K562 (cell line): ENCODE data around the gene LRP1B. TPM values are rescaled to one million over a fixed set of nuclear protein-coding genes. Genes with fewer than 3 reads are reported as not detected.

Source experiments
- ATAC-seq: fragments of 200-7000 bp; cut with Tn5 transposase; 3 replicates; pipeline ENCODE4 v1.9.1; 2020; ENCODE audit warnings: moderate library complexity
- BruUV-seq: library from RNA; stranded (reverse); fragments of 400-500 nt; replicated peaks from 2 replicates; lab custom pipeline; 2021; lab: Mats Ljungman, UMichigan
- CTCF ChIA-PET: fragments of 300-600 bp; formaldehyde crosslinking; extraction: SDS; loops from one replicate; lab custom pipeline; 2021; ENCODE audit warnings: low intra/inter-chr PET ratio; lab: Yijun Ruan, JAX
- POLR2A ChIA-PET: fragments of 300-600, 350-650 bp; sonication (Branson Sonifier 250); formaldehyde crosslinking; extraction: SDS; loops from one replicate; lab custom pipeline; 2021; ENCODE audit warnings: antibody characterized with exemption, inconsistent platforms; lab: Yijun Ruan, JAX
- DNase-seq, 4 experiments: peaks; one replicate each; pipeline versions ENCODE4 v3.0.0 to v3.0.0-alpha.2; 2011 to 2018; ENCODE audit warnings: low spot score in 3 of 4, mixed read lengths in 3 of 4; ENCODE audit errors: extremely low read depth in 1 of 4
- FAIRE-seq: peaks from 2 replicates; lab custom pipeline; 2011; peaks lifted over from hg19 to GRCh38; lab: Jason Lieb, UNC
- H2AFZ ChIP-seq: 2 replicates; pipeline ENCODE4 v1.6.0; 2011; ENCODE audit warnings: low read depth, low read length, control low read depth, inconsistent platforms
- H3K27ac ChIP-seq: fragments of 200-600 bp; 3 replicates; pipeline ENCODE4 v1.8.0; 2011; ENCODE audit warnings: low read depth, mild to moderate bottlenecking, control low read depth, inconsistent platforms, low read length, moderate library complexity, mixed read lengths; ENCODE audit errors: extremely low read depth
- H3K27me3 ChIP-seq, 2 experiments: fragments of 300-600 bp in 1 of 2; 2 replicates in 1 of 2; 3 replicates in 1 of 2; pipeline versions ENCODE4 v1.6.0 to v1.8.0; 2011; ENCODE audit warnings: inconsistent platforms in 2 of 2, low read length in 2 of 2, mild to moderate bottlenecking in 1 of 2, mixed read lengths in 1 of 2, moderate library complexity in 1 of 2; ENCODE audit not compliant: control insufficient read depth in 2 of 2, insufficient read depth in 2 of 2
- H3K36me3 ChIP-seq: fragments of 300-600 bp; 3 replicates; pipeline ENCODE4 v1.8.0; 2011; ENCODE audit warnings: mild to moderate bottlenecking, low read length, inconsistent platforms; ENCODE audit not compliant: control insufficient read depth, insufficient read depth
- H3K4me1 ChIP-seq, 2 experiments: fragments of 200-600 bp in 1 of 2; replicated peaks in 1 of 2; 2 replicates in 1 of 2; 3 replicates in 1 of 2; pipeline versions ENCODE4 v1.5.1 to v1.8.0; 2011; ENCODE audit warnings: inconsistent platforms in 2 of 2, low read length in 2 of 2, mild to moderate bottlenecking in 1 of 2, mixed read lengths in 1 of 2, moderate library complexity in 1 of 2; ENCODE audit not compliant: control insufficient read depth in 2 of 2, insufficient read depth in 2 of 2
- H3K4me2 ChIP-seq: 2 replicates; pipeline ENCODE4 v1.6.1; 2011; ENCODE audit warnings: low read length, control low read depth, inconsistent platforms, mixed read lengths; ENCODE audit not compliant: insufficient read depth
- H3K4me3 ChIP-seq: fragments of 200-600 bp; sonication (generic), shearing (Covaris generic); 2 replicates; pipeline ENCODE4 v1.5.1; 2016; ENCODE audit warnings: control low read depth, inconsistent platforms
- H3K79me2 ChIP-seq: fragments of 200-600 bp; 3 replicates; pipeline ENCODE4 v1.8.0; 2011; ENCODE audit warnings: low read length, inconsistent platforms; ENCODE audit not compliant: control insufficient read depth, insufficient read depth
- H3K9ac ChIP-seq, 2 experiments: 2 replicates each; pipeline versions ENCODE4 v1.6.0 to v1.6.1; 2011; ENCODE audit warnings: low read depth in 2 of 2, low read length in 2 of 2, control low read depth in 1 of 2, inconsistent platforms in 1 of 2, mild to moderate bottlenecking in 1 of 2, mixed read lengths in 1 of 2; ENCODE audit not compliant: insufficient read depth in 1 of 2
- H3K9me1 ChIP-seq: one replicate; pipeline ENCODE4 v1.6.0; 2011; ENCODE audit warnings: inconsistent platforms, mild to moderate bottlenecking, low read length, moderate library complexity; ENCODE audit not compliant: control insufficient read depth, insufficient read depth
- H3K9me3 ChIP-seq: replicated peaks from 2 replicates; pipeline ENCODE4 v1.5.1; 2011; ENCODE audit warnings: low read depth, low read length, inconsistent platforms; ENCODE audit not compliant: control insufficient read depth, insufficient read depth
- H4K20me1 ChIP-seq: replicated peaks from 2 replicates; pipeline ENCODE4 v1.6.1; 2011; ENCODE audit warnings: low read length, inconsistent platforms, mixed read lengths; ENCODE audit not compliant: control insufficient read depth, insufficient read depth
- CTBP1 ChIP-seq: fragments of 450-650 bp; IDR thresholded peaks from 2 replicates; pipeline ENCODE4 v1.6.1; 2016; ENCODE audit warnings: borderline replicate concordance
- KAT2B ChIP-seq: IDR thresholded peaks from one replicate; pipeline ENCODE4 v1.6.1; 2012; ENCODE audit warnings: low read depth, mild to moderate bottlenecking, control low read depth, inconsistent platforms, low read length, moderate library complexity
- PML ChIP-seq: IDR thresholded peaks from 2 replicates; pipeline ENCODE4 v1.6.1; 2012; ENCODE audit warnings: low read length, inconsistent platforms
- SNRNP70 ChIP-seq: fragments of 200-400 bp; formaldehyde crosslinking; optimal IDR thresholded peaks from 2 replicates; pipeline ENCODE3; 2017; ENCODE audit warnings: low read depth, low read length
- ZEB2 ChIP-seq: fragments of 450-650 bp; IDR thresholded peaks from 2 replicates; pipeline ENCODE4 v1.6.1; 2016
- ZNF121 ChIP-seq: sonication (generic); formaldehyde crosslinking; conservative IDR thresholded peaks from 2 replicates; pipeline ENCODE4 v1.8.0; 2022; ENCODE audit warnings: missing genetic modification reagents
- WGBS: fragments of 100-300 bp; shearing (Covaris generic); methylation state at CpG from one replicate; pipeline ENCODE4 v1.1.6; 2016; ENCODE audit warnings: low coverage, mixed read lengths; ENCODE audit not compliant: insufficient coverage; ENCODE audit errors: missing lambda C conversion rate; 5-methylcytosine and 5-hydroxymethylcytosine counted together
- in situ Hi-C: fragments of 300-500 bp; cut with MboI; formaldehyde crosslinking; loops from 4 replicates; pipeline ENCODE4 v1.15.0; 2018; ENCODE audit warnings: inconsistent platforms, mixed read lengths
- intact Hi-C: fragments of 100-400 bp; cut with micrococcal nuclease; formaldehyde crosslinking; loops from 2 replicates; pipeline ENCODE4 v1.14.2; 2022
- polyA plus RNA-seq, 8 experiments: library from polyadenylated mRNA; depleted of rRNA in 4 of 8; stranded (reverse) in 5 of 8; unstranded in 3 of 8; fragments of >200 nt; fragmentation: Nextera tagmentation in 2 of 8; fragmentation: Illumina TruSeq in 1 of 8; extraction: Ambion mirVana in 2 of 8; extraction: Trizol in 1 of 8; gene quantifications; 2 replicates each; pipeline versions ENCODE4 v1.2.1 to v1.2.3, GENCODE V29; 2011 to 2014; ENCODE audit warnings: inconsistent platforms in 1 of 8, missing spikeins in 1 of 8
- total RNA-seq, 7 experiments: library from RNA; depleted of rRNA in 6 of 7; stranded (reverse); fragments of >200 nt in 6 of 7; fragmentation: Illumina TruSeq in 2 of 7; extraction: Trizol in 2 of 7; gene quantifications; 2 replicates each; pipeline versions ENCODE4 v1.2.1 to v1.2.3, GENCODE V29; 2011 to 2021; ENCODE audit warnings: low replicate concordance in 1 of 7
- TF ChIP-seq, protein P1 (sequence below): fragments of 450-650 bp; IDR thresholded peaks from 2 replicates; pipeline ENCODE4 v1.6.1; 2017; ENCODE audit warnings: antibody characterized with exemption, mild to moderate bottlenecking
- TF ChIP-seq, protein P2 (sequence below), 2 experiments: IDR thresholded peaks; 2 replicates each; pipeline ENCODE4 v1.6.1; 2011; ENCODE audit warnings: borderline replicate concordance in 1 of 2, control low read depth in 1 of 2, low read depth in 1 of 2, low read length in 1 of 2, mild to moderate bottlenecking in 1 of 2, mixed read lengths in 1 of 2, moderate library complexity in 1 of 2; ENCODE audit not compliant: insufficient read depth in 1 of 2, insufficient read length in 1 of 2, poor library complexity in 1 of 2, severe bottlenecking in 1 of 2; ENCODE audit errors: extremely low read depth in 1 of 2

Gene LRP1B
- total and polyA plus RNA-seq, 9 of the 15 experiments (the other 6 are each of a cell fraction or from before 2014, with no cell fraction given): not detected

DNA sequence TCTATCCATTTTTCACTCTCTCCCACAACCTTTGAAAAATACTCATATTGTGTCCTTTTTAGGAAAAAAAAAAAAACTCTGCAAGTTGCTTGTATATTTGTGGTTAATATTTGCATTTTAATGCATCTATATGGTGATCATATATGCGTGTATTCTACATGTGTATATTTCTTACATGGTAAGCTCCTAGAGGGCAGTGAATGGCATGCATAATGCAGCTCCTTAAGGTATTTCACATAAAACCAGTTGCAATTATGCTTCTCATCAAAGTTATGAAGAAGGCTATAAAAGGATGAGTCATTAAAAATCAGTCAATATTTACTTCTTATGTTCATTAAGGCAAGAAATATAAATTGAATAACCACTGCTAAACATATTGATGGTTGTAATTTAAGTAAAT is 100.8 kb downstream of the LRP1B start (continued):
- TF ChIP-seq, protein P1, sequence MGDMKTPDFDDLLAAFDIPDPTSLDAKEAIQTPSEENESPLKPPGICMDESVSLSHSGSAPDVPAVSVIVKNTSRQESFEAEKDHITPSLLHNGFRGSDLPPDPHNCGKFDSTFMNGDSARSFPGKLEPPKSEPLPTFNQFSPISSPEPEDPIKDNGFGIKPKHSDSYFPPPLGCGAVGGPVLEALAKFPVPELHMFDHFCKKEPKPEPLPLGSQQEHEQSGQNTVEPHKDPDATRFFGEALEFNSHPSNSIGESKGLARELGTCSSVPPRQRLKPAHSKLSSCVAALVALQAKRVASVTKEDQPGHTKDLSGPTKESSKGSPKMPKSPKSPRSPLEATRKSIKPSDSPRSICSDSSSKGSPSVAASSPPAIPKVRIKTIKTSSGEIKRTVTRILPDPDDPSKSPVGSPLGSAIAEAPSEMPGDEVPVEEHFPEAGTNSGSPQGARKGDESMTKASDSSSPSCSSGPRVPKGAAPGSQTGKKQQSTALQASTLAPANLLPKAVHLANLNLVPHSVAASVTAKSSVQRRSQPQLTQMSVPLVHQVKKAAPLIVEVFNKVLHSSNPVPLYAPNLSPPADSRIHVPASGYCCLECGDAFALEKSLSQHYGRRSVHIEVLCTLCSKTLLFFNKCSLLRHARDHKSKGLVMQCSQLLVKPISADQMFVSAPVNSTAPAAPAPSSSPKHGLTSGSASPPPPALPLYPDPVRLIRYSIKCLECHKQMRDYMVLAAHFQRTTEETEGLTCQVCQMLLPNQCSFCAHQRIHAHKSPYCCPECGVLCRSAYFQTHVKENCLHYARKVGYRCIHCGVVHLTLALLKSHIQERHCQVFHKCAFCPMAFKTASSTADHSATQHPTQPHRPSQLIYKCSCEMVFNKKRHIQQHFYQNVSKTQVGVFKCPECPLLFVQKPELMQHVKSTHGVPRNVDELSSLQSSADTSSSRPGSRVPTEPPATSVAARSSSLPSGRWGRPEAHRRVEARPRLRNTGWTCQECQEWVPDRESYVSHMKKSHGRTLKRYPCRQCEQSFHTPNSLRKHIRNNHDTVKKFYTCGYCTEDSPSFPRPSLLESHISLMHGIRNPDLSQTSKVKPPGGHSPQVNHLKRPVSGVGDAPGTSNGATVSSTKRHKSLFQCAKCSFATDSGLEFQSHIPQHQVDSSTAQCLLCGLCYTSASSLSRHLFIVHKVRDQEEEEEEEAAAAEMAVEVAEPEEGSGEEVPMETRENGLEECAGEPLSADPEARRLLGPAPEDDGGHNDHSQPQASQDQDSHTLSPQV: no peak
- TF ChIP-seq ZNF121 (CRISPR knock-in tag) (no peak), ZEB2 (no peak), KAT2B (no peak)

DNA sequence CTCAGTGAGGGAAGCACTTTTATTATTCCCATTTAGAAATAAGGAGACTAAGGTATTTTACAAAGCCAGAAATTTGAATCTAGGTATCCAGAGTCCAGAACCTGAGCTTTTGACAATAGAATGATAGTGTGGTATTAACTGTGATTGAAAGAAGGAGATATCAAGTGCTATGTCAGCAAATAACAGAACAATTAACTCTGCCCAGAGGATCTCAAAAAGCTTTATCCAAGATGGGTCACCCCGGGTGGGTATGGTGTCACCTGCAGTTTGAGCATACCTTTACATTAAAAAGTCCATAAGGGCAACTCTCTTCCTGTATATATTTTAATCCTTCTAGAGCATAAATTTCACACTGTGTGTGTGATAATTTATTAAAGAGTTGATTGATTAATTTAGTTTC is 105.4 kb downstream of the LRP1B start:
- BruUV-seq: no TSS peak
- no peaks in the 10 kb centered on the region for H3K27me3 ChIP-seq
- no peaks in the 10 kb centered on the region for H3K79me2 ChIP-seq
- no peak overlapping the region for H3K4me3 ChIP-seq
- no peak for ATAC-seq
- no peak for TF ChIP-seq PML
- TF ChIP-seq, protein P2, sequence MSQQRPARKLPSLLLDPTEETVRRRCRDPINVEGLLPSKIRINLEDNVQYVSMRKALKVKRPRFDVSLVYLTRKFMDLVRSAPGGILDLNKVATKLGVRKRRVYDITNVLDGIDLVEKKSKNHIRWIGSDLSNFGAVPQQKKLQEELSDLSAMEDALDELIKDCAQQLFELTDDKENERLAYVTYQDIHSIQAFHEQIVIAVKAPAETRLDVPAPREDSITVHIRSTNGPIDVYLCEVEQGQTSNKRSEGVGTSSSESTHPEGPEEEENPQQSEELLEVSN (IDR thresholded peaks at IDR 0.05; ENCODE audit: borderline replicate concordance in 1 of 2, extremely low read depth in 1 of 2, insufficient read depth in 1 of 2, insufficient read length in 1 of 2, low read depth in 1 of 2, low read length in 1 of 2, poor library complexity in 1 of 2, severe bottlenecking in 1 of 2): no peak
- TF ChIP-seq CTBP1: no peak
- TF ChIP-seq SNRNP70: no peak
- TF ChIP-seq, all 486 proteins: peak for 0
- ChIA-PET CTCF (no interaction called here), POLR2A (interaction anchor here (0.6 kb wide), 2 partner anchors 40 to 69 kb away, joined by 3 read pairs; no protein-coding TSS in a partner anchor)
- H3K4me1 ChIP-seq: no peaks in the 10 kb centered on the region
- in situ Hi-C loops (no loop called here), intact Hi-C loops (no loop called here)
- no peak overlapping the region for H2AFZ ChIP-seq
- FAIRE-seq: no peak
- H3K4me2 ChIP-seq: no peak overlapping the region
- H3K9me1 ChIP-seq: no peaks in the 10 kb centered on the region
- no peaks in the 10 kb centered on the region for H3K36me3 ChIP-seq
- WGBS: 0% methylated on average over 1 of the region's 1 CpG
- H3K9me3 ChIP-seq: no peaks in the 10 kb centered on the region
- DNase-seq: no peak
- no peak overlapping the region for H3K9ac ChIP-seq
- no peaks in the 10 kb centered on the region for H4K20me1 ChIP-seq
- H3K27ac ChIP-seq: no peak overlapping the region
